Activated naive CD4-positive, alpha-beta T cell (primary cell): ENCODE measurements around the gene EPN3.

Experiments used
- DNase-seq, 4 experiments: peaks; one replicate each; lab custom pipeline; 2025; lab: John Stamatoyannopoulos, UW

Gene EPN3

DNA sequence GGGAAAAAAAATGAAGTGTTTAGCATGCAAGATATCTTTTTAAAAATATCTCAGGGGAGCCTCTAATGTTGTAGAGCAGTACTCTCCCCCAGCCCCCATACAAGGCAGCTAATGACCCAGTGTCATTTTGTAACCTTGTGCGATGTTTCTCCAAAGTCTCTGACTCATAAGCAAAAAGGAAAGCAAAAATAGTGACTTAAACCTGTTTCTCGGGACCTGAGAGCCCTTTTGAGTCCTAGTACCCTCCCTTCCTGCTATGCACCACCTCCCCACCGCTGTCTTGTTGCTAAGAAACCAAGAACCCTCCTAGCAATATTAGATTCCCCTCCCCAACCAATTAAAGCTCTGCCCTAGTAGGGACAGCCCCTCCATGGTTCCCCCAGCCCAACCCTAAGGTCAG is 21.5 kb upstream of the EPN3 start:
- DNase-seq = no peak

DNA sequence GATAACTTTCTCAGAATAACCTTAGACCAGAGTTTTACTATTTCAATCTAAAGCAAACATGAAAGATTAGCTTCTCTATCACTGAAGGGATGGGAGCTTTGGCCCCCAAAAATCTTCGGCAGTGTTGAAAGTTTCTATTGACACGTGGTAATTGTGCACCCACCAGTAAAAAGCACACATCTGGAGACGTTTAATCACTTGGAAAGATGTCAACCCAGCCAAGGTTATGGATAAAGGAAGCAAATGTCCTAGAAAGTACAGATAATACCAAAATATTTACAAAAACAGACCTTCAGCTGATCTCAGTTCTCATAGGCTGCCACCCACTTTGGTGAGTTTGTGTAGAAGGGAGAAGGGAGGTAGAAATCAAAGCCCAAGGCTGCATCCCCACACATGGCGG is 19.0 kb upstream of the EPN3 start:
- no peak for DNase-seq

DNA sequence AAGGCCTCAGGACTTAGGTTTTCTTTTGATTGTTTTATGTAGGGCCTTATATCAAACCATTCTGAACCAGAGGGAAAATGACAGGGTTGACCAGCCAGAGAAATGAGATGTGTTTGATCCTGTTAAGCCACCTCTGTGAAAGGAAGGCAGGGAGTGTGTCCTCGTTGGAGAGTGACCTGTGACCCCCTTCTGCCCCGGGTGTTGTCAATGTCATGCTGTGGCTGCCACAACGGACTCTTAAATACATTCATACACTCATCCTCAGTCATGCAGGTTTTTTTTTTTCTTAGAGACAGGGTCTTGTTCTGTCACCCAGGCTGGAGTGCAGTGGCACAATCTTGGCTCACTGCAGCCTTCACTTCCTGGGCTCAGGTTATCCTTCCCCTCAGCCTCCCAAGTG is 18.1 kb upstream of the EPN3 start:
- DNase-seq = no peak

DNA sequence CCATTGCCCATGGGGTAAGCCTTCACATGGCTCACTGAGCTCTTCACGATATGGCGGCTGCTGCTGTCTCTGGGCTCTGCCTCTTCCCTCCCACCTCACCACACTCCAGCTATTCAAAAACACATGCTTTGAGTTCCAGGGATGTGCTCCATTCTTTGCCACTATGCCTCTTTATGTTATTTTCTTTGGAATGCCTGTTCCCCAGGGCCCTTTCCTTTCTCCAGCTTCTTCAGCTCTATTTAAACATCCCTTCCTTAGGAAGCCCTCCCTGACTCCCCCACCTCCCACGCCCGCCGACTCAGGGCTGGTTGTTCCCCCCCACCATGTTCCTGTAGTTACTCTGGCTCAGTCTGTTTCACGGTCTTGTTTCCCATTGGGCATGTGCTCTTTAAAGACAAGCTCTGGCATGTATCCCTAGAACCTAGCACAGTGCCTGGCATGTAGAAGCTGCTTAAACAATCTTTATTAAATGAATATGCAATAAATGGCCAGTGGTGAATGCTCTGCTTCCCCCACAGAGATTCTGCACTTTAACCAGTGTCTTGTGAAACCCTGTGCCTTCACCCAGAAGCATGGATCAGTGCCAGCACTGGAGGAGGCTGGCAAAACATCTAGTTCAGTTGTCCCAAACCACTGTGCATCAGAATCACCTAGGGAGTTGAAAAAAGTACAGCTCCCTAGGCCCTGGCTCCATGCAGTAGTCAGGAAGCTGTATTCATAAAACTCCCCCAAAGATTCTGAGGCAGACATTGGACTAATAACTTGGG is 17.4 kb upstream of the EPN3 start:
- DNase-seq = no peak

DNA sequence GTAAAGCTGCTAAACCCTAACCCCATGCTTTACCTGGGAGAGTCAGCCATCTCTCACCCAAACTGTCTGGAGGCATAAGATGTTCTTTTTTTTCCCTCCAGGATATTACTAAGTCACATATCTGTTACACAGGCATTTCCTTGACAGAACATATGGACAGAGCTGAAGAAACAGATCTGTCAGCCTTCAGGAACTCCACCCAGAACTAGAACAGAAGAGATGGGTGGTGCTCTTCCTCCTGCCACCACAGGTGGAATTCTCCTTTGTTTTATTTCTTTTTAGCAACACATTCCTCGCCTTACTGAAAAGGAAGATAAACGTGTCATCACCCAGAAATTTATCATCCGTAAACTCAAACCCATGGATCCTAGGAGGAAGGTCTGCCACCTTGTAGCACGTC is 15.5 kb upstream of the EPN3 start:
- DNase-seq = no peak

DNA sequence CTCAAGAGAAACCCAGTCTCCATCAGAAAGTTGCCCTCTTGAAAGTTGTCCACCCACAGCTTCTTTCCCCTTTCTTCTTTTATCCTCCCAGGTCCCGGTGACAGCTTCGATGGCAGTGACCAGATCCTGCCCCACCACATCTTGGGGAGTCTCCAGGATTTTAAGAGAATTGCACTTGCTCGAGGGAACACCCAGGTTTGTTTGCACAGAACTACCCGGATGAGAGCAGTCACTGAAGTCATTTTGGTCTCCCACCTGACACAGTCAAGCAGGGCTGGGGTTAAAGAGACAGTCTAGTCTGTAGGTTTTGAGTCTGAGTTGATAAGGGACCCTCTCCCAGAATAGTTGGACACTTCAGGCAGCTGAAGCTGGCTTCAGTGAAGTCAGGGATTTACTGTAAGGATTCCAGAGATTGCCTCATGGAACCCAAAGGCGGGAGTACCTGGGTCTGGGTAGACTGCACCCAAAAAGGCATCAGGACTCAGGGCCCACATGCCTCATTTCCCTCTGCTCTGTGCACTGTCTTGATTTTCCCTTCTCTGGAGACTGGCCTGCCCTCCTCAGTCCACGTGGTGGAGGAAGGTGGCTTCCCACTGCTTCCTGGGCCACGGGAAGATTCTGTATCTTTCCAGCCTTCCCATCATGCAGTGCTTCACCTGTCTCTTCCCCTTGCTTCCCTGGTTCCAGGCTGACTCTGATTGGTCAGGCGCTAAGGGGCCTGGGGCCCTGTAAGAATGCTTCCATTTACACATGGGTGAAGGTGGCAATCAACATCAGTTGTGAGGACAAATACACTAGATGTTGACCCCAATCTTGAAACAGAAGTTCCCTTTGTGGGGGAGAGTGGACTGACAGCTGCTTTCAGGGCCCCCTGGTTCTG is 14.8 kb upstream of the EPN3 start:
- DNase-seq = no peak

DNA sequence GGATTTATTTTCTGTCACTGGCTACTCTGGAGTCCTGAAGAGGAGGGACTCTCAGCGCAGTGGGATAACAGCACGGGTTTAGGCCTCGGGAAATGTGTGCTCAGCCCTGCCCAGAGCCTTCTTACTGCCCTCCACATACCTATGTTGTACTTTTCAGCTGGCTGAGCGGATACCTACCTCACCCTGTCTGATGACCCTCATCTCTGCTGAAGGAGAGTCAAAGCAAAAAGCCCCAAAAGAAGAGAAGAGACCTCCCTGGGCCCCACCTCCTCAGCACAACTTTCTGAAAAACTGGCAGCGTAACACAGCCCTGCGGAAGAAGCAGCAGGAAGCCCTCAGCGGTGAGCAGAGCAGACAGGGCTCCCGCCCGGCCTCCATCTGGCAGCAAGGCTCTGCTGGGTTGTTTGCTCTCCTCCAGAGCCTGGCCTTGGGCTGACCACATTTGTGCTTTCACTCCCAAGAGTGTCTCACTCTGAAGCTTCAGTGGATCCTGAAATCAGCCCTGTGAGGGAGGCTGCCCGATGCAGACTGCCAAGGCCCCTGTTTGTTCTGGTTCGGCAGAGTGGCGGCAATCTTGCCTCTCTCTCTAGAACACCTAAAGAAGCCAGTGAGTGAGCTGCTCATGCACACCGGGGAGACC is 14.0 kb upstream of the EPN3 start:
- DNase-seq = no peak

DNA sequence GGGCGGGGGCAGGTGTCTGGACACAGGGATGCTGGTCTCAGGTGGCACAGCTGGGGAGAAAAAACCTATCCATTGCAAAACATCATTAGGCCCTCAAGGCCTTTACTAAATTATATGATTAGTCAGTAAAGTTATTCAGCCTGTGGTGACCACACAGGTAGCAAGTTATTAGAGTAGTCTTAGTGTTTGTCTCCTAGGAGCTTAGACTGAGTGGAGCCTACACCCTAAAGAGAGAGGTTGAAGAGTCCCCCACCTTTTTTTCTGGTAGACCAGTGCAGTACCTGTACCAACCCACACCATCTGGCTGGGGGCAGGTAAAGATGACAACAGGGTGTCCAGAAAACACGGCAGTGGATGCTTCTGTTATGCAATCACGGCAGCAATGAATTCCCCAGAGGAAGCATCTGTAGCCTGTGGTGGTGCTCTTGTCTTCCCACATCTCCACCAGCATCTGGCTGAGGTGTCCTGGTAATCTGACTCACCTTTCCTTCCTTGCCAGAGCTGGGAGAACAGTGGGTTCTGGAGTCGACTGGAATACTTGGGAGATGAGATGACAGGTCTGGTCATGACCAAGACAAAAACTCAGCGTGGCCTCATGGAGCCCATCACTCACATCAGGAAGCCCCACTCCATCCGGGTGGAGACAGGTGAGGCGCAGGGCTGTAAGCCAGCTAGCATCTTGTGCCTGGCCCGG is 13.2 kb upstream of the EPN3 start:
- DNase-seq = no peak

DNA sequence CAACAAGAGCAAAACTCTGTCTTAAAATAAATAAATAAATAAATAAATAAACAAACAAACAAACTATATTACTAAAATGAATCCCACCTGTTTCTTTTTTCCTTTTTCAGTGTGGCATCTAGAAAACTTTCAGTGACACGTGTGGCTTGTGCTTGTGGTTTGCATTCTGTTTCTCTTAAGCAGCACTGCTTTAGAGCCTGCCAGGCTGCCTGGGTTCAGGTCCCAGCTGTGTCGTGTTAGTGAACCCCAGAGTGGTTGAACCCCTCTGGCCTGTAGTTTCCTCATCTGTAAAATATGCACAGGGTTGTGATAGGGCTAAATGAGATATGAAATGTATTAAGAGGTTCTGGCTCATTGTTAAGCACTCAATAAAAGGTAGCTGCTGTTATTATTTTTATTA is 12.1 kb upstream of the EPN3 start:
- no peak for DNase-seq

DNA sequence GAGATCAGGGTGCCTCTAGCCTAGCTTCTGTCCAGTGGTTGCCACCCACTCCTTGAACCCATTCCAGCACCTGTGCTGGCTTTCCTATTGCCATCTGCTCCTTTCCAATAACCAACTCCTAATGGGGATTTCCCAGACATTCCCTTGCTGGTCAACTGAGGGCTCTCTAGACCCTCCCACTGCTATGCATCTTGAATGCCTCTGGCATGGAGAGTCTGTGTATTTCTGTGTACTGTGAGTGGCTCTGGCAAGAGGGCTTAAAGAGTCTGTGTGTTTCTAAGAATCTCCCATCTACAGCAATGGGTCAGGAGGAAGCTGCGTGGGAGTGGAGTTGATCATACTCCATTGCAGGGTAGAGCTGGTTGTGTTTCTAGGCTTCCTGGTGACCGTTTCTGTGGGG is 11.0 kb upstream of the EPN3 start:
- DNase-seq = no peak

DNA sequence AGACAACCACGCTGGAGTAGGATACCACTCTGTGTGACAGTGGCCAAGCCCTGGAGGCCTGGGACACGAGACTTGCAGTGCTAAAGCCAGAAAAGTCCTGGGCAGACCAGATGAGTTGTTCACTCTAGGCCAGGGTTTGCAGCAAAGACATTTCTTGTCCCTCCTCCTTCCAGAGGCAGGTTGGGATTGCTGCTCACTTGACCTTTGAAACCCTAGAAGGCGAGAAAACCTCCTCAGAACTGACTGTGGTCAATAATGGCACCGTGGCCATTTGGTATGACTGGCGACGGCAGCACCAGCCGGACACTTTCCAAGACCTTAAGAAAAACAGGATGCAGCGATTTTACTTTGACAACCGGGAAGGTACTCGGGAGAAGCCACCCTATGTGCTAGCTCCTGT is 9.8 kb upstream of the EPN3 start:
- DNase-seq = no peak

DNA sequence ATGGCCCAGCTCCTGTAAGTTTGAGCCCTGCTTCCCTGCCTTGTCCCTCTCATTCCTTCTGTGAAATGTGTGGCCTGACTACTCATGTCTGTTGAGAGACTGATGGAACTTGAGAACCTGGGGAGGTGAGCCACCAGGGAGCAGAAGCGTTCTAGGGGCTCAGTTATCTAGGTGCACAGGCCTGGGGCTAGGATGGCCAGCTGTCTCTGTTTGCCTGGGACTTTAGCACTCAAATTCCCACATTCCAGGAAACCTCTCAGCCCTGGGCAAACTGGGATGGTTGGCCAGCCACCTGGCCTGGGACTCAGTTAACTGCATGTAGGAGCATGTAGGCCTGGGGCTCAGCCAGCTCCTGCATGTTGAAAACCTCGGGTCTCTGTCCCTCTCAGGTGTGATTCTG is 9.3 kb upstream of the EPN3 start:
- DNase-seq = no peak

DNA sequence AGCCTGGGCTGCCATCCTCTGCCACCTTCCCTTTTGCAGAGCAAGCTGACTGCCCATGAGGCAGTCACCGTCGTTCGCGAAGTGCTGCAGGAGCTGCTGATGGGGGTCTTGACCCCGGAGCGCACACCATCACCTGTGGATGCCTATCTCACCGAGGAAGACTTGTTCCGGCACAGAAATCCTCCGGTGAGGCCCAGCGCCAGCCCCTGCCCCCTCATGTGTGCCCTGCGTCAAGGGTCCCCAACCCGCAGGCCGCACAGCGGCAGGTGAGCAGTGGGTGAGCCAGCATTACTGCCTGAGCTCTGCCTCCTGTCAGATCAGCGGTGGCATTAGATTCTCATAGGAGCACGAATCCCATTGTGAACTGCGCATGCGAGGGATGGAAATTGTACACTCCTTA is 7.7 kb upstream of the EPN3 start:
- DNase-seq = no peak

DNA sequence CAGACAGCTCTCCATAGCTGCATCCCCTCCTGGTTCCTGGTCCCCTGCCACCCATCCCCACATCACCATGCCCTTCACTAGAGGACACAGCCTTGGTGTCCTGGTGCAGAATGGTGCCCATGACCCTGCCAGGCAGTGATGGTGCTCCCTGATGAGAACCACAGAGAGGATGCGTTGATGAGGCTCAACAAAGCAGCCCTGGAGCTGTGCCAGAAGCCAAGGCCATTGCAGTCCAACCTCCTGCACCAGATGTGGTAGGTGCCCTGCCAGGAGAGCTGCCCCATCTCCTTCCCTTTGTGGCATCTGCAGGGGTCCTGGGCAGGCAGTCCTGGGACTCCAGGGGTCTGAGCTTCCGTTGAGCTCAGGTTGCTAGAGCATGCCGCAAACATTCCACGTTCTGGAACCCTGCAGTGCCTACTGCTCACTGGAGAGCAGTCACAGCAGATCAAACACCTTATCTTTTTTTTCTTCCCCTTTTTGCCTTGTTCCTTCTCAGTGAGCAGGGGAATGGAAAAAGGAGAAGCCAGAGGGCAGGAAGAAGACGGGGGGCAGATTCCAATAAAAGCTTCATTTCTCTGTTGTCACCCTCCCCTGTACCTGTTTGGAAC is 5.3 kb upstream of the EPN3 start:
- no peak for DNase-seq

DNA sequence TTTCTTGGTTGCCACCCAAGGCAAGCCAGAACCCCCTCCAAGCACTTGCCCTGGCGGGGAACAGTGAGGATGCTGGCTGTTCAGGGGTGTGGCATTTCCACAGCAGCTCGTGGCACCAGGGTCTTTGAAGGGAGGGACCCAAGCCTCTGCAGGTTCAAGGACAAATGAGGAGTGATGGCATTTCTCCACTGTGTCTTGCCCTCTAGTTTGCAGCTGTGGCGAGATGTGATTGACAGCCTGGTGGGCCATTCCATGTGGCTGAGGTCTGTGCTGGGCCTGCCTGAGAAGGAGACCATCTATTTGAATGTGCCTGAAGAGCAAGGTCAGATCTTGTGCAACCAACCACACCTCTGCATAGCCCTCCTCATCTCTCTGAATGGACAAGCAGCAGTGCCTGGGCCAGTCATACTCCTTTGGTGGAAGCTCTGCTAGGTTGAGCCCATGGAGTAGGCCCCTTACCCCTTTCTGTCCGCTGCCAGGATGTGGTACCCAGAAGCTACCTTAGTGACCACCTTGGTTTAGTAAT is 4.5 kb upstream of the EPN3 start:
- DNase-seq = no peak

DNA sequence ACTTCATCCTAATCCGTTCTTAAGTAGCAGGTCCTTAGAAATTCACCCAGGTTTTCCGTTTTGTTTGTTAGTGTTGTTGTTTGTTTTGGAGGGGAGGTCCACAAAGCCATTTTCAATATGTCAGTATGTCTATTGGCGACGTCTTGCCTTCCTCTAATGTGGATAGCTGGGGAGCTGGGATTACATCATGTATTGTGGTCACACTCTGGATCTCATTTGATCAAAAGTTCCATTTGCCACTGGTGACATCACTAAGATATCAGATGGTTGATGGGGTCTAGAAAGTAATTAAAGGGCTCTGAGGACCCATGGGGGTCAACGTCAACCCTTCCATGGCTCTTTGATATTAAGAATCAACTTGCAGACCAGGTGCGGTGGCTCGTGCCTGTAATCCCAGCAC is 2.7 kb upstream of the EPN3 start:
- no peak for DNase-seq

DNA sequence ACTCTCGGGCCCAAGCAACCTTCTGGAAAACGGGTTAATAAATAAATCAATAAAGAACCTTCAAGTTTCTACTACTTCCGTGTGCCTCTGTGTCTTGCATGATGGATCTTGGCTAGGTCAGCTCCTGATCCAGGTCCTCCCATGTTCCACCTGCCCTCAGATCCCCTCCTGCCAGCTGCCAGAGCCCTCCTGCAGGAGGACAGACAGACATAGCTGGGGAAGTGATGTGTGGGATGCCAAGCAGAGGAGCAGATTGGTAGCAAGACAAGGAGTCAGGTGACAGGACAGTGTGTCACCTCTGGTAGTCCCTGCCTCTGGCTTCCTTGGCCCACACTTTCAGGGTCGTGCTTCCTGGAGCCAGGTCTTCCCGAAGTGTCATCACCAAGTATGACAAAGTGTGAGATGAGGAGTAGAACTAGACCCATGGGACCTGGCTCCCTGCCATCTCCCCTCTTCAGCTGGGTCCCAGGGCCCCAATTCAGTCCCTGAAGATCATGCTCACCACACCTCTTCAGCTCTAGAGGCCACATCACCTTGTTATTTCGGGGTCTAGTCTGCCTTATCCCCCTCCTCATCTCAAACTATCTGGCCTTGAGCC is 1.0 kb upstream of the EPN3 start:
- DNase-seq = no peak

DNA sequence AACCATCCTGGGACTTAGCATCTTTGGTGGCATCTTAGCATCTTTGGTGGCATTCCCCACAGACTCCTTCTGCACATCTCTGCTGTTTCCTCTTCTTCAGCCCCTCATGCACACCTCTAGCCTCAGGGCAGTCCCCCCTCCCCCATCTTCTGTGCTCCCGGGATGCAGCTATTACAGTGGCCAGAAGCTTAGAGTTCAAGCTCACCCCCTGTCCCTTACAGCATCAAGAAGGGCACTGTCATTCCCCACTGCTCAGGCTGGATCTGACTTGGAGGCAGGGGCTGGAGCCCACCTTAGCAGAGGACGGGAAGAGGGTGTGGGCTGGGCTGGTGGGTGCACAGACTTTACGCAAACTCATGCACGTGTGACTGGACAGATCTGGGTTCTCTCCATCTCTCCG is 650 bp downstream of the EPN3 start:
- DNase-seq = no peak

DNA sequence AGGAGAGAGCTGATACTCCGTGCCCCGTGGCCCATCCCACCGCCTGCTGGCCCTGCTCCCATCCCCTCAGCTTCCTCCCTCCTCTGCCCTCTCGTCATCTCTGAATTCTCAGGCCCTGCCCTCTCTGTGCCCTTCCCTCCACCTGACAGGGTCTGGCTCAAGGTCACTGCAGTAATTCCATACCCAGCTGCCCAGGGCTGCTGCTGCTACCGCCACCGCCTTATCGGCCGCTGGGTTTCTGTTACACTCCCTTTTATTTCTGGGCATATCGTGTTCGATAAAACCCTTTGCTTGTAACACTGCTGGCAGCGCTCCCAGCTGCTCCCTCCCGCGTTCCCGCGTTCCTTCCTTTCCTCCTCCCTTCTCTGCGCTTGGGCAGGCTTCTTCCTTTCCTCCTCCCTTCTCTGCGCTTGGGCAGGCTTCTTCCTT is 1.2 kb downstream of the EPN3 start:
- no peak for DNase-seq

DNA sequence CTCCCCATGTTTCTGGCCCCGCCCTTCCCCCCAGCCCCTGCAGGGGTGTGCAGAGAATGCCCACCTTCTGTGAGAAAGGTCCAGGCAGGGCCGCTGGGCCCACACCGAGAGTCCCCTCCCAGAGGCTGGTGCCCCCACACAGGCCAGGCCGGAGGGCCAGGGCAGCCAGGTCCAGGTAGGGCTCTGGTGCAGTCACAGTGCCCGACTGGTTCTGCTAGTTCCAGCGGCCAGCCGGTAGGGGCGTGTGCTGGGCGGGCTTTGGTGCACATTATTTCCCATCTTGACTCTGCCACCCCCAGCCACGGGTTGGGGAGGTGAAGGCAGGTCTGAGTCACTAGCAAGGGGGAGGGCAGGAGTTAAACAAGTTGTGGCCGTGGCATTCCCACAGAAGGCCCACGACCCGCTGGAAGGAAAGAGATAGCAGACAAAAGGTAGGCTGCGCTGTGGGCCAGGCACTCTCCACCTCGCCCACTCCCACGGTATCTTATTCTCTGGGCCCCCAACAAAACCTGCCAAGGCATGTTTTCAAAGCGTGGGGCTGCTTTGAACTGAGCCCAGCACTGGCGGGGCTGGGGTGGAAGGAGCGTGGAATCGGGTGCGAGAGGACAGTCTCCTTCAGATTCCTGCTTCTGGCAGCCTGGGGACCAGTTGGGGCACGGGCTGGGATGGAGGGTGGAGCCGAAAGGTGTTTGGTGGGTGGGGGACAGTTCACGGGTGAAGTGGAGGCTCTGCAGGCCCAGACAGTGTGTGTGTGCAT is 1.9 kb downstream of the EPN3 start:
- no peak for DNase-seq

DNA sequence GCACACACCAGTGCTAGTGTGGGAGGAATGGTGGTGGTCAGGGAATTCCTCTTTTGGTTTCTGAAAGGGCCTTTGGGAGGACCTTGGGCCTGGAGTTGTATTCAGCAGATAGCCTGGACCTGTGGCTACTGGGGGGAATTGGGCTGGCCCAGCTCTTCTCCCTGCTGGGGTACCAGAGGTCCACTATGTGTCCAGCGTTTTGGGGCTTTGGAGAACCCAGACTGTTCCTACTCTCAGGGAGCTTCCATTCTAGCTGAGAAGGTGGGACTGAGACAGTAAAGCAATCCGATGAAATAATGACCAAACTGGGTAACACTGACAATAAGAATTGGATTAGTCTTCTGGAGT is 2.4 kb downstream of the EPN3 start:
- no peak for DNase-seq
